IPS DF 6.9 (cell line): ENCODE data around the gene CLDN9.

Experiments
- DNase-seq: peaks from one replicate; pipeline ENCODE4 v3.0.0-alpha.2; 2013; ENCODE audit warnings: low read depth, low spot score
- H3K27ac ChIP-seq: one replicate; pipeline ENCODE4 v1.5.1; 2013; ENCODE audit warnings: low read length, control low read depth
- H3K27me3 ChIP-seq: 2 replicates; pipeline ENCODE4 v1.6.1; 2013; ENCODE audit warnings: mild to moderate bottlenecking, low read length; ENCODE audit not compliant: control insufficient read depth, insufficient read depth
- H3K36me3 ChIP-seq: 2 replicates; pipeline ENCODE4 v1.6.1; 2013; ENCODE audit warnings: low read length; ENCODE audit not compliant: control insufficient read depth, insufficient read depth
- H3K4me1 ChIP-seq: 2 replicates; pipeline ENCODE4 v1.6.1; 2013; ENCODE audit warnings: low read length; ENCODE audit not compliant: control insufficient read depth, insufficient read depth
- H3K4me3 ChIP-seq: 2 replicates; pipeline ENCODE4 v1.5.1; 2013; ENCODE audit warnings: mild to moderate bottlenecking, low read length
- H3K9me3 ChIP-seq: 2 replicates; pipeline ENCODE4 v1.6.1; 2013; ENCODE audit warnings: low read length, inconsistent platforms; ENCODE audit not compliant: control insufficient read depth, insufficient read depth
- WGBS: extraction: QIAGEN DNeasy Blood & Tissue Kit; methylation state at CpG from one replicate; pipeline ENCODE4 v1.1.7; 2013; ENCODE audit warnings: mixed read lengths, missing lambda C conversion rate; ENCODE audit not compliant: insufficient read length, insufficient coverage; 5-methylcytosine and 5-hydroxymethylcytosine counted together

CLDN9 gene

DNA sequence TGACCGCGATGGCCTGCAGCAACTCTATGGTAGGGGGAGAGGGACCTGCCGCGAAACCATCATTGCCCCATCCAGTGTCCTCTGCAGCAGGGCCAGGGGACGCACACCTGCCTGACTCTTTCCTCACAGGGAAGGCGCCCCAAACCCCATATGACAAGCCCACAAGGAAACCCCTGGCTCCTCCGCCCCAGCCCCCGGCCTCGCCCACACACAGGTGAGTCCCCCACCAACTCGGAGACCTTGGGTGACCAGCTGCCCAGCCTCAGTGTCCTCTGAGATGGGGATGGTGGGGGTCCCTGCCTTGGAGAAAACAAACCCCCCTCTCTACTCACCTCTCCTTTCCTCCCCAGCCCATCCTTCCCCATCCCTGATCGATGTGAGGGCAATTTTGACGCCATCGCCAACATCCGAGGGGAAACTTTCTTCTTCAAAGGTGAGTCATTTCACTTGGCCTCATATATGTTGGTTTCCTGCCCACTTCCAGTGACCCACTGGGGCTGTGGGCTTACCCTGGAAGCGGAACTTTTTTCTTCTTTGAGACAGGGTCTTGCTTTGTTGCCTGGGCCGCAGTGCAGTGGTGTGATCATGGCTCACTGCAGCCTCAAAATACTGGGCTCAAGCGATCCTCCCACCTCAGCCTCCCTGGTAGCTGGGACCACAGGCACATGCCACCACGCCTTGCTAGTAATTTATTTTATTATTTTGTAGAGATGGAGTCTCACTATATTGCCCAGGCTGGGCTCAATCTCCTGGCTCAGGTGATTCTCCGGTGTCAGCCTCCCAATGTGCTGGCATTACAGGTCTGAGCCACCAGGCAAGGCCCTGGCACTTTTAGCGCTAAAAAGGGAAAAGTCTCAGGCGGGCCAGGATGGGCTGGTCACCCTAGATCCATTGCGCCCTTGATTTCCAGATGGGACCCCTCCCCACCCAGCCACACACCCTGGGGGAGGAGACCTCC, 44.7 kb downstream of the CLDN9 start:
- Histone ChIP-seq H3K4me3 (no peak overlapping the region; the same call in 1 of the 2 replicates), H3K27me3 (no peaks in the 10 kb centered on the region), H3K4me1 (peaks cover 4% of the 10 kb centered on the region), H3K36me3 (no peaks in the 10 kb centered on the region), H3K9me3 (no peaks in the 10 kb centered on the region), H3K27ac (no peak overlapping the region)
- no CpG with 5 or more reads among the region's 22 CpGs for WGBS
- no peak for DNase-seq

DNA sequence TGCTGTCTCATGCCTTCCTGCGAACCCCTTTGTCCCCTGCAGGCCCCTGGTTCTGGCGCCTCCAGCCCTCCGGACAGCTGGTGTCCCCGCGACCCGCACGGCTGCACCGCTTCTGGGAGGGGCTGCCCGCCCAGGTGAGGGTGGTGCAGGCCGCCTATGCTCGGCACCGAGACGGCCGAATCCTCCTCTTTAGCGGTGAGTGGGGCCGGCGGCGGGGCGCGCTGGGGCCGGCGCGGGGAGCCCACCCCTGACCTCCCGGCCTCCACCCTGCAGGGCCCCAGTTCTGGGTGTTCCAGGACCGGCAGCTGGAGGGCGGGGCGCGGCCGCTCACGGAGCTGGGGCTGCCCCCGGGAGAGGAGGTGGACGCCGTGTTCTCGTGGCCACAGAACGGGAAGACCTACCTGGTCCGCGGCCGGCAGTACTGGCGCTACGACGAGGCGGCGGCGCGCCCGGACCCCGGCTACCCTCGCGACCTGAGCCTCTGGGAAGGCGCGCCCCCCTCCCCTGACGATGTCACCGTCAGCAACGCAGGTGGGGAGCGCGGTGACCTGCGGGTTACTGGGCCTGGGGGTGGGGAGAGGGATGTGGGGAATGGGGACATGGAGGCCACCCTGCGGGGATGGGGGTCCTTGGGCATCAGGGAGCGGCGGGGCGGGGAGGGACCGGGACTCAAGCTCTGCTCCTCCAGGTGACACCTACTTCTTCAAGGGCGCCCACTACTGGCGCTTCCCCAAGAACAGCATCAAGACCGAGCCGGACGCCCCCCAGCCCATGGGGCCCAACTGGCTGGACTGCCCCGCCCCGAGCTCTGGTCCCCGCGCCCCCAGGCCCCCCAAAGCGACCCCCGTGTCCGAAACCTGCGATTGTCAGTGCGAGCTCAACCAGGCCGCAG, 45.7 kb downstream of the CLDN9 start:
- Histone ChIP-seq H3K9me3 (no peaks in the 10 kb centered on the region), H3K36me3 (no peaks in the 10 kb centered on the region), H3K27me3 (no peaks in the 10 kb centered on the region), H3K4me1 (peaks cover 4% of the 10 kb centered on the region), H3K4me3 (peak overlapping the region; percentile 50), H3K27ac (no peak overlapping the region)
- no peak for DNase-seq
- WGBS, result no CpG with 5 or more reads among the region's 77 CpGs

GRCh38 chr16:3059041-3059722, 46.5 kb downstream of the CLDN9 start:
- Histone ChIP-seq H3K27ac (no peak overlapping the region), H3K4me3 (peak overlapping the region; percentile 50; the same call in 1 of the 2 replicates)

GRCh38 chr16:3059723-3060242, 47.1 kb downstream of the CLDN9 start:
- no CpG with 5 or more reads among the region's 9 CpGs for WGBS
- Histone ChIP-seq H3K27ac (no peak overlapping the region), H3K9me3 (no peaks in the 10 kb centered on the region), H3K4me1 (peaks cover 5% of the 10 kb centered on the region), H3K36me3 (no peaks in the 10 kb centered on the region), H3K4me3 (no peak overlapping the region; the same call in 1 of the 2 replicates), H3K27me3 (no peaks in the 10 kb centered on the region)
- no peak for DNase-seq

More at GRCh38 chr16:3059041-3059722, 46.5 kb downstream of the CLDN9 start:
- no peaks in the 10 kb centered on the region for H3K36me3 ChIP-seq
- peak; percentile 82 for DNase-seq
- H3K27me3 ChIP-seq, result no peaks in the 10 kb centered on the region
- H3K9me3 ChIP-seq, result no peaks in the 10 kb centered on the region
- no CpG with 5 or more reads among the region's 67 CpGs for WGBS
- H3K4me1 ChIP-seq, result peaks cover 5% of the 10 kb centered on the region

- Histone ChIP-seq H3K27me3 (no peaks in the 10 kb centered on the region), H3K4me1 (peaks cover 5% of the 10 kb centered on the region), H3K9me3 (no peaks in the 10 kb centered on the region), H3K36me3 (no peaks in the 10 kb centered on the region), H3K27ac (no peak overlapping the region), H3K4me3 (no peak overlapping the region)
- no peak for DNase-seq
- no CpG with 5 or more reads among the region's 14 CpGs for WGBS
Measured at GRCh38 chr16:3060339-3061127, 47.8 kb downstream of the CLDN9 start.

DNA sequence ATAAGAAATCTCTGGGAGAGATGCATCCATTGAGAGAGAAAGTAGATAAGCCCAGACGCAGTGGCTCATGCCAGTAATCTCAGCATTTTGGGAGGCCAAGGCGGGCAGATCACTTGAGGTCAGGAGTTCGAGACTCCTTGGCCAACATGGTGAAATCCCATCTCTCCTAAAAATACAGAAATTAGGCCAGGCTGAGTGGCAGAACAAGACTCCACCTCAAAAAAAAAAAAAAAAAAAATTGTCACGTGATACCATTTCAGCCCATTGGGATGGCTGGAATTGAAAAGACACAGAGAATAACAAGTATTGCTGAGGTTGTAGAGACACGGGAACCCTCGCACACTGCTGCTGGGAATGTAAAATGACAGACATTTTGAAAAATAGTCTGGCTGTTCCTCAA, 49.8 kb downstream of the CLDN9 start:
- H3K4me3 ChIP-seq, result no peak overlapping the region
- no peaks in the 10 kb centered on the region for H3K27me3 ChIP-seq
- no peak overlapping the region for H3K27ac ChIP-seq
- no CpG with 5 or more reads among the region's 6 CpGs for WGBS
- H3K36me3 ChIP-seq, result no peaks in the 10 kb centered on the region
- H3K4me1 ChIP-seq, result peaks cover 5% of the 10 kb centered on the region
- no peak for DNase-seq
- H3K9me3 ChIP-seq, result no peaks in the 10 kb centered on the region

DNA sequence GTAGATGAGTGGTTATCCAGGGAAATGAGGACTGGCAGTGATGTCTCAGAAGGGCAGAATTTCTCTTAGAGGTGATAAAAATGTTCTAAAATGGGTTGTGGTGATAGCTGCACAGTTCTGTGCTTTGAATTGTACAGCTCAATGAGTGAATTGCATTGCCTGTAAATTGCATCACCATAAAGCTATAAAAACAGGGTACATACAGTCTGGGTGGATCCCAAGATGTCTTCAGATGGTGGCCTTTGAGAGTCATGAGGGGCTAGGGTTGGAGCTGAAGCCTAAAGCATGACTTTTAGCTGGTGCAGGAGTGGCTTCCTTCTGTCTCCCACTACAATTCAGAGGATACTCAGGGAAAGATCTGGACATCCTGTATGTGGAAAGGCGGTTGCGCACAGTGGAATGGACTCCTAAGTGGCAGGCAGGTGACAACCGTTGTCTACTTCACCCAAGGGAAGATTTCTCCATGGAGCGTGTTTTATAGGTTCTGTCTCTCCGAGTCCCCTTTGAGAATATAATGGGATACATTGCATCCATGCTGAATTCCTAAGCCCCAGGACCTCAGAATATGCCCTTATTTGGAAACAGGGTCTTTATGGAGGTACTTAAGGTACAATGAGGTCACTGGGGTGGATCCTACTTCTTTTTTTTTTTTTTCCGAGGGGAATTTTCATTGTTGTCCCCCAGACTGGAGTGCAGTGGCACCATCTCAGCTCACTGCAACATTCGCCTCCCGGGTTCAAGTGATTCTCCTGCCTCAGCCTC, 51.1 kb downstream of the CLDN9 start:
- no peaks in the 10 kb centered on the region for H3K36me3 ChIP-seq
- H3K27me3 ChIP-seq, result no peaks in the 10 kb centered on the region
- no CpG with 5 or more reads among the region's 8 CpGs for WGBS
- H3K9me3 ChIP-seq, result no peaks in the 10 kb centered on the region
- DNase-seq, result no peak
- H3K27ac ChIP-seq, result no peak overlapping the region
- peaks cover 5% of the 10 kb centered on the region for H3K4me1 ChIP-seq
- H3K4me3 ChIP-seq, result no peak overlapping the region
